ENCODE data around the gene GFRA3. TPM values are rescaled to one million over a fixed set of nuclear protein-coding genes. Genes with fewer than 3 reads are reported as not detected.

GFRA3 gene
- total RNA-seq, 4 donors from 2014 or later = 0.42 to 1.6 TPM; not detected in 2

GRCh38 chr5:138246334-138246733 is 28.1 kb downstream of the GFRA3 start:
- no peak for DNase-seq (ENCODE audit: low spot score in 2 of 2)
- 81 to 90% methylated on average over 4 of the region's 4 CpGs for WGBS, 2 donors
- TF ChIP-seq POLR2A (IDR thresholded peaks at IDR 0.05) = no peak
- no peak for TF ChIP-seq CTCF (IDR thresholded peaks at IDR 0.05)
- intact Hi-C loops (cut with DNase I; ENCODE audit: low total_unique reads) = no loop called here
- no peak overlapping the region for H3K4me3 ChIP-seq (ENCODE audit: low read depth, poor library complexity, severe bottlenecking)

GRCh38 chr5:138245717-138246116 is 28.7 kb downstream of the GFRA3 start:
- no peak for TF ChIP-seq POLR2A (IDR thresholded peaks at IDR 0.05)
- no peak for TF ChIP-seq CTCF (IDR thresholded peaks at IDR 0.05)
- WGBS, 2 donors = 22 to 23% methylated on average over 1 of the region's 1 CpG
- DNase-seq (ENCODE audit: low spot score in 2 of 2) = no peak
- intact Hi-C loops (cut with DNase I; ENCODE audit: low total_unique reads) = no loop called here
- H3K4me3 ChIP-seq (ENCODE audit: low read depth, poor library complexity, severe bottlenecking) = no peak overlapping the region

GRCh38 chr5:138243794-138244193 is 30.6 kb downstream of the GFRA3 start:
- no peak overlapping the region for H3K4me3 ChIP-seq (ENCODE audit: low read depth, poor library complexity, severe bottlenecking)
- TF ChIP-seq CTCF (IDR thresholded peaks at IDR 0.05) (no peak), POLR2A (IDR thresholded peaks at IDR 0.05) (no peak)
- 36 to 41% methylated on average over 2 of the region's 2 CpGs for WGBS, 2 donors
- no peak for DNase-seq (ENCODE audit: low spot score in 2 of 2)
- intact Hi-C loops (cut with DNase I; ENCODE audit: low total_unique reads) = no loop called here

- DNase-seq (ENCODE audit: low spot score in 2 of 2) = no peak
- peak overlapping the region; percentile 28 for H3K4me3 ChIP-seq (ENCODE audit: low read depth, poor library complexity, severe bottlenecking)
- no peak for TF ChIP-seq POLR2A (IDR thresholded peaks at IDR 0.05)
- no peak for TF ChIP-seq CTCF (IDR thresholded peaks at IDR 0.05)
- intact Hi-C loops (cut with DNase I; ENCODE audit: low total_unique reads) = no loop called here
- WGBS, 2 donors = 5 to 6% methylated on average over 52 to 66 of the region's 67 CpGs
These were observed 32.5 kb downstream of the GFRA3 start for GRCh38 chr5:138241688-138242571.

GRCh38 chr5:138240650-138241385 is 33.6 kb downstream of the GFRA3 start:
- no peak overlapping the region for H3K4me3 ChIP-seq (ENCODE audit: low read depth, poor library complexity, severe bottlenecking)
- intact Hi-C loops (cut with DNase I; ENCODE audit: low total_unique reads) = no loop called here
- WGBS, 2 donors = 67% methylated on average over 3 of the region's 3 CpGs
- TF ChIP-seq POLR2A (IDR thresholded peaks at IDR 0.05) (no peak), CTCF (IDR thresholded peaks at IDR 0.05) (no peak)
- no peak for DNase-seq (ENCODE audit: low spot score in 2 of 2)
